Activated CD8-positive, alpha-beta memory T cell treated with anti-CD3 and anti-CD28 coated beads, Interleukin-2, amount 50 U/mL, for 48 hours (primary cell): ENCODE data around the gene ATL1.
"Not testable (repeated sequence)": the region's sequence is repeated elsewhere in the genome, so short reads cannot be mapped to it uniquely, and the experiment has no call there.

Source experiments
- DNase-seq: peaks from one replicate; pipeline ENCODE4 v3.0.0-alpha.2; 2020

ATL1 gene

DNA sequence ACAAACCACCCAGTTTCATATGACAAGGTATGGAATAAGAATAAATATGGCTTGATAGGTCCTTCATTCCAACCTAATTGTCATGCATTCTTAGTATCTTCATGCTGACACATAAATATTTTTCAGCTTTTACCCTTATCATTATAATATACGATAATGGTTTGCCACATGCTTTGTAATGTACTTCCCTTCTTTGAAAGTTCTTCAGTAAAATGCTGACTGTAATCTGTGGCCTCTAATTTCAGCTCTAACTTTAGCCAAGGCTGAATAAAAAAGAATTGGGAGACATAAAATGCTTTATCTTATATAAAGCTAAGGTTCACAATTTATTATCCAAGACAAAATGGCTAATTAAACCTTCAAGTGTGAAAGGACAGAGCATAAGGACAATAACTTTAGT, 24.9 kb upstream of the ATL1 start:
- DNase-seq = no peak

DNA sequence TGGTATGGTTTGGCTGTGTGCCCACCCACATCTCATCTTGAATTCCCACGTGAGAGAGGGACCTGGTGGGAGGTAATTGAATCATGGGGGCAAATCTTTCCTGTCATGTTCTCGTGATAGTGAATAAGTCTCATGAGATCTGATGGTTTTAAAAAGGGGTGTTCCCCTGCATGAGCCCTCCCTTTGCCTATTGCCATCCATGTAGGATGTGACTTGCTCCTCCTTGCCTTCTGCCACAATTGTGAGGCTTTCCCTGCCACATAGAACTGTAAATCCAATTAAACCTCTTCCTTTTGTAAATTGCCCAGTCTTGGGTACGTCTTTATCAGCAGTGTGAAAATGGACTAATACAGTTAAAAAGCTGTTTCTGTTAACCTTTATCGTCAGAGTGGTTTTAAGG, 21.9 kb upstream of the ATL1 start:
- DNase-seq = not testable (repeated sequence)

DNA sequence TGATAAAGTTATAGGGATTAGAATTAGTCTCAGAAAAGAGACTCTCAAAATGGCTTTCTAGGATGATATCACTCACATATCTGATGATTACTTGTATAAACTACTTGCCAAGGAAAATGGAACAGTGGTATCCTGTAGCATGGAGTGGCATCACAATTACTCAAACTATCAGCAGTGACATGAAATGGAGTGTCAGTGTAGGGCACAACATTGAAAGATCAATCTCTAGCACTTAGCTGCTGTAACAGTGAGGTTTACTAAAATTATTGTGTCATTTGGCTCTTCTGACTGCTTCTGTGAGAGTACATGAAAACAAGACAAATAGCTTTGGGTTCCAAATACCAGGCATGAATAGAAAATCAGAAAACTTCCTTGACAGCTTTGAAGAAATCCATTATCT, 20.9 kb upstream of the ATL1 start:
- DNase-seq = no peak

DNA sequence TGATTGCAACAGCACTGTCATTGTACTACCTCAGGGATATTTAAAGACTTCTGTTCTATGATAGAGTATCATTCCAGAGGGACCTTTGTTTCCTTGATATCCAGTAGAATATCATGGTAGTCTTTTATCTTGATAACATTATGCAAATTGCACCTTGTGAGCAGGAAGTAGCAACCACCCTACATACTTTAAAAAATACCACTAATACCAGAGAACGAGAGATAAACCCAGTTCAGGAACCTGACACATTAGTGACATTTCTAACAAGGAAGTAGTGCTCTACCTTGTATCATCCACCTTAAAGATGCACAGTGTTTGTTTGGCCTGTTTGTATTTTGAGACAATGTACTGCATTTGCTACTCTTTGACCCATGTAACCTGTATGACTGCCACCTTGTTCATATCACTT, 18.8 kb upstream of the ATL1 start:
- DNase-seq = no peak

DNA sequence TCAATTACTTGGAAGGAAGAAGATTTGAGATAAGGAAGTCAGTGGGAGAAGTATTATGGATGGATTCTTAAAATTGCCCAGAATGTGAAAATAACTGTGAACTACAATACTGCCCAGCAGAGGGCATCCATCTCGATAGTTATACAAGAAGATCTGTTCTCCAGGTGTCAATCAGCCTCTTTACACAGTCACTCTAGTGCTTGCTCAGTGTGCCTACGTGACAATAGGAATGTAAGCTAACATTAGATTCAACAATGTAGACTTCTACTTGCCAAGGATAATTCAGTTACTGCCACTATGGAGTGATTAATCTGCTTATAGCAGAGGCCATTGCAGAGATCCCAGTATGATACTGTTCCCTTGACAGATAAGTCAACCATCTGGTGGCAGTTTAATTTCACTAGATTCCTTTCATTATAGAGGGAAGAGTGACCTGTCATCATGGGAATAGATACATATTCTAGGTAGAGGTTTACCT, 17.0 kb upstream of the ATL1 start:
- no peak for DNase-seq

DNA sequence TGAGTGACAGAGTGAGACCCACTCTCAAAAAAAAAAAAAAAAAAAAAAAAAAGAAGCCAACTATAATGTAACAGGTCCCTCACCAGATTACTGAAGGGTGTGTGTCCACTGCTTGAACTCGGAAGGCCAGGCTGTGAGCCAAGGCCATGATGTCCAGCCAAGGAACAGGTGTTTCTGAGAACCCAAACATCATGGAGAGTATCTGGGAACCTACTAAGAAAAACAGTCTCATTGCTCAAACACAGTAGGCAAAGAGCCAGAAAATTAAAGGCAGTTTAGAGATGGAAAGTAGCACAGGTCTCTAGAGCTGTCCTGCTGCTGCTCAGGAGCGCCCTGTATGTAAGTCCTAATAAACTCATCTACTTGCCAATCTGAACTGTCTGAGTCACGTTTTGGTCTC, 15.0 kb upstream of the ATL1 start:
- DNase-seq = no peak

DNA sequence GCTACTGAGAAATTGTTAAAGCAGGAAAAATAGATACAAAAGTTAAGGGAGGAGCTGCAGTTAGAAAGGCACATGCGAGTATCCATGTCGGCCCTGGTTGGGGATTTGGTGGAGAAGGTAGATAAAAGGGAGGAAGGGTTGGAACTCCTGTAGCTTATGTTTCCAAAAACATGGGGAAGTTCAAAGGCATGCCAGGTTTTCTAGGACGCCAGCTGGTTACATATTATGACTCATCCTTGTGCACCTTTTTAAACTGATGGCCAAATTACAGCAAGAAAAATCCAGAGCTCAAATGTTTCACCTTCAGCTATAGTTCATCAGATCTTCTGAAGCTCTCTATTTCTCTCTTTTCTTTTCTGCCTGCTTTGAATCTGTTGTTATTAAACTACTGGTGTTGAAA, 14.3 kb upstream of the ATL1 start:
- DNase-seq = no peak

DNA sequence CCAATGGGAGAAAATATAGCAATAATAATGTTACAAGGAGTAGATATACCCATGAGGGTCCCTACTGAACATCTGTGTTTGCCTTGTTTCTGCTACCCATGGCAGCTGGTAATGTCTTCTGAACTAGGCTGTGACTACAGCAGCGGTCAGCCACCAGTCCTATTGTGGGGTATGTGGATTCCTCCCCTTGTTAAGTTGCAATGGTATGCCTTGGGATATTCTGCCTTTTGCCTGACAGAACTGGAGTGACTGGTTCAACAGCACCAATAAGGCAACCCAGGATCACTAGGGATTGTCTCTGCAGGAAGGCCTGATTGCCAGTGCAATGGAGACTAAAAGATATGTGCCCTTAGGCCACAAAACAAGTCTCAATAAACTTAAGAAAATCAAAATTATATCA, 9.7 kb upstream of the ATL1 start:
- DNase-seq = no peak

DNA sequence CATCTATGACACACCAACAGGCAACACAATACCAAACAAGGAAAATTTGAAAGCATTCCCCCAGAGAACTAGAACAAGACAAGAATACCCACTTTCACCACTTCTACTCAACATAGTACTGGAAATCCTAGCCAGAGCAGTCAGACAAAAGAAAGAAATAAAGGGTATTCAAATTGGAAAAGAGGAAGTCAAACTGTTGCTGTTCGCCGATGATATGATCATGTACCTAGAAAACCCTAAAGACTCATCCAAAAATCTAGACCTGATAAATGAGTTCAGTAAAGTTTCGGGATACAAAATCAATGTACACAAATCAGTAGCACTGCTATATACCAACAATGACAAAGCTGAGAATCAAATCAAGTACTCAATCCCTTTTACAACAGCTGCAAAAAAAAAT, 8.1 kb upstream of the ATL1 start:
- DNase-seq = no peak

DNA sequence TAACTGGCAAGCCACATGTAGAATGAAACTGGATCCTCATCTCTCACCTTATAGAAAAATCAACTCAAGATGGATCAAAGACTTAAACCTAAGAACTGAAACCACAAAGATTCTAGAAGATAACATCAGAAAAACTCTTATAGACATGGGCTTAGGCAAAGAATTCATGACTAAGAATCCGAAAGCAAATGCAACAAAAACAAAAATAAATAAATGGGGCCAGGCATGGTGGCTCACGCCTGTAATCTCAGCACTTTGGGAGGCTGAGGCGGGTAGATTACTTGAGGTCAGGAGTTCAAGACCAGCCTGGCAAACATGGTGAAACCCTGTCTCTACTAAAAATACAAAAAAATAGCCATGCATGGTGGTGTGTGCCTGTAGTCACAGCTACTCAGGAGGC, 7.1 kb upstream of the ATL1 start:
- not testable (repeated sequence) for DNase-seq

DNA sequence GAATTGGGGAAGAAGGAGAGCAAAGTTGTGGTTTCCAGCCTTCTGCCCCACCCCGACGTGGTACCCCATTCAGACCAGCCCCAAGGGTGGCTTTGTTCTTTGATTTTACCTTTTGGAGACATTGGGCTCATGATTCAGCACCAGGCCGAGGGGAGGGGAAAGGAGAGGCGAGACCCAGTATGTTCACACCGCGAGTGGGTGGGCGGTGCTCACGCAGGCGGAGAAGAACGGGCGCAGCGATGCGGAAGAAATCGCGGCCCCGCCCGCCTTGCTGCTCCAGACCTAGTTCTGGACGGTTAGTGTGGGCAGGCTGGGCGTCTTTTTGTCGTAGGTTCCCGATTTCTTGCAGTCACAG, 963 bp downstream of the ATL1 start:
- DNase-seq = peak; percentile 78

DNA sequence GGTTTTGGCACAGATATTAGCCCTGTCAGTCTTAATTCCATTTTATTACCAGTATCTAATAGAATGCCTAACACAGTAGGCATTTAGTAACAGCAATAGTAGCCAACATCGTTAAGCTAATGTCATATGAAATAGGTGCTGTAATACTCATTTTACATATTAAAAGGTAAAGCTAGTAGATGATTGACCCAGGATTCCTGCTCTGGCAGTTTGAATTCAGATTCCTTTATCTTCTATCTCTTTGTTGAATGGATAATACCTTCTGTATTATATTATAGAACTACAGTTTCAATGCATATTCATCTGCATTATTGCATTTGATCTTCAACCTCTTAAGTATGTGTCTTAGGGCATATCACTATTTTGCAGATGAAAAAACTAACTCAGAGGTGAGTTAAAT, 2.9 kb downstream of the ATL1 start:
- no peak for DNase-seq

DNA sequence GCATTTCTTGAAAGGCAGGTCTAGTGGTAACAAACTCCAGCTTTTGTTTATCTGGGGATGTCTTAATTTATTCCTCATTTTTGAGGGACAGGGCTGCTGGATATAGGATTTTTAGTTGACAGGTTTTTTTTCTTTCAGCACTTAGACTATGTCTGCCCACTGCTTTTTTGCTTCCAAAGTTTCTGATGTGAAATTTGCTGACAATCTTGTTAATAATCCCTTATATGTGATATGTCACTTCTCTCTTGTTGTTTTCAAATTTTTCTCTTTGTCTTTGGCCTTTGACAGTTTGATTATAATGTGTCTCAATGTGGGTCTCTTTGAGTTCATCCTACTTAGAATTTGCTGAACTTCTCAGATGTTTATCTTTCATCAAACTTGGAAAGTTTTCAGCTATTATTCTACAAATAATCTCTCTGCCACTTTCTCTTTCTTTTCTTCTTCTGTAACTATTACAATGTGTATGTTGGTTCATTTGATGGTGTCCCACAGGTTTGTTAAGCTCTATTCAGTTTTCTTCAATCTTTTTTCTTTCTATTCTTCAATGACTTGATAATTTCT, 9.8 kb downstream of the ATL1 start:
- no peak for DNase-seq

DNA sequence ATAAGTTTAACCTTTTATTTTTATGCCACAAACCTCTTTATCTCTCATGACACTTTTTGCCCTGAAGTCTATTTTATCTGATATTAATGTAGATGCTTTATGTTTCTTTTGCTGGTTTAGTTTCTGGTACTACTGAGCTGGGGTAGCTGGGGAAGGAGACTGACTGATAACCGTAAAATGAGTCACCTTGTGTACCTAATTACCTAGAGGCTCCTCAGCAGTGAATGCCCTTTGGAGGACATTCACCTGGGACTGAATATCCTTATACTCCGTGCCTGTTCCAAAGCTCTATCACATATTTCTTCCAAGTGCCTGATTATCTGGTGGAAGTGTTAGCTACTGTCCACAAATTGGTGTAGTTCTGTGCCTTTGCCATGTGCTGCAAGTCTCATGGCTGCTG, 13.9 kb downstream of the ATL1 start:
- DNase-seq = no peak

DNA sequence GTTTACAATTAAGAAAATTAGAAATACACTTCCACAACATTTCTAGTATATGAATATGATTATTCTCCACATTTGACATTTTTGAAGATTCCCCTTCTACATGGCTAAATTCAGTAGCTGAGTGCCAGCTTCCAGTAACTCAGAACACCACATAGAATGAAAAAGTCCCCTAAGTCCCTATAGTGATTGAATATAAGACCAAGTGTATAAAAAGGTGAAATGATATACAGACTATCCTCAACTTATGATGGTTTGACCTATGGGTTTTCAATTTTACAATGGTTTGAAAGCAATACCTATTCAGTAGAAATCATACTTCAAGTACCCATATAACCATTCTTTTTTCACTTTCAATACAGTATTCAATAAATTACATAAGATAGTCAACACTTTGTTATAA, 15.8 kb downstream of the ATL1 start:
- no peak for DNase-seq

DNA sequence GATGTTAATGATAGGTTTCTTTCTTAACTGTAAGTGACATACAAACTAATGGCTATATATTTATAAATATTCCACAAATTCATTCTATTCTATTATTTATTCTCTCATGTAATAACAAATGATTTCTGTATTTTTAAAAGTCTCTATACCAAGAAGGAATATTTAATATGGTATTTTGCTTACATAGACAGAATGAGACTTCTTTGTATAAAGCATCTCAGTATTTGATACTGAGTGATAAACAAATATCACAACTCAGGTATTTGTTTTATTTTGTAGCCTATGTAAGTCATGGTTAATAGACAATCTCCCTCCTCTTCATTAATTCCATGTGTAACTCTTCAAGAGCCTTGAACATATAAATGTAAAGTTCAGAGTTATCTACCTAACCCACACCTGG, 18.0 kb downstream of the ATL1 start:
- no peak for DNase-seq

DNA sequence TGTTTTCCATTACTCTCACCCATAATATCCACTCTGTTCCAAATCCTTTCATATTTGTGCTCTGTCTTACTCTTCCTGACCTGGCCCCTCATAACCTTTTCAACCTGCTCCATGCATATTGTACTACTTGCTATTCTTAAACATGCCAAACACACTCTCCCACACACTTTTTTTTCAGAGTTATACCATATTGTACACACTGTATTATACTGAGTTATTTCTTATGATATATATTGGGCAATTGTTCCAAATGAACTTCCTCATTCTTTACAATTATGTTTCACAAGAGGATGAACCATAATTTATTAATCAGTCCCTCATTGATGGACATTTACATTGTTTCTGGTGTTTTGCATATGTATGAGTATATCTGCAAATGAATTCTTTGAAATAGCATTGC, 18.5 kb downstream of the ATL1 start:
- no peak for DNase-seq

DNA sequence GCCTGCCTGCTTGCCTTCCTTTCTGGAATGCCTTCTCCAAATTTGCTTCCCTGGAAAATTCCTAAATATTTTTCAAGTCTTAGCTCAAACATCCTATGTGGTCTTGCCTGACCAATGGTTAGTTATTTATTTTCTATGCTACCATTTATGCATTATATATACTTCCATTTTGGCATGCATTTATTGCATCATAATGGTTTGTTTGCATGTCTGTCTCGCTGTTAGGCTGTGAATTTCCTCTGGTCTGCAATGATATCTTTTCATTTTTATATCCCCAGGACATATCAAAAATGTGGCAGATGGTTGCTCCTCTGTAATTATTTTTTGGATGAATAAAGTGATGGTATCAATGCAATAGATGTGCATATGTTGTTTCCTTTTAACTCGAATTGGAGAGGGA, 30.5 kb downstream of the ATL1 start:
- DNase-seq = no peak

DNA sequence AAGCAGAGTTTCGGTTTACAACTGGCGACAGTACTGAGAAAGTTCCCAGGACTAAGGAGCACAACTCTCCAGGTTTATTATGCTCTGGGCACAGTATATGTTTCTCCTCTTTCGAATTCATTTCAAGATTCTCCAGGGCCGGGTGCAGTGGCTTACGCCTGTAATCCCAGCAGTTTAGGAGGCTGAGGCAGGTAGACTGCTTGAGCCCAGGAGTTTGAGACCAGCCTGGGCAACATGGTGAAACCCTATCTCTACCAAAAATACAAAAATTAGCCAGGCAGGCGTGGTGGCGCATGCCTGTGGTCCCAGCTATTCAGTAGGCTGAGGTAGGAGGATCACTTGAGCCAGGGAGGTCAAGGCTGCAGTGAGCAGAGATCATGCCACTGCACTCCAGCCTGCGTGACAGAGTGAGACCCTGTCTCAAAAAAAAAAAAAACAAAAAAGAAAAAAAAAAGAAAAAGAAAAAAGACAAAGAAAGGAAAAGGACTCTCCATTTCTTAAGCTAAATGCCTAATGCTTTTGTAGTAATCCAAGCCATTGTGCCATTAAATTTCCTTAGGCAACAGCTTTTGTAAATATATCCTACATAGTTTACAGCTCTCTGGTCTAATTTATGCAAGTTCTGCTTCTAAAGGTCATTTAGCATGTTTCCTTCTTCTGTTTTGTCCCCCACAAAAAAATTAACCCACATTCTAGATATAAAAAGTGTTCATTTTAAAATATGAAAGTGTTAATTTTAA, 34.8 kb downstream of the ATL1 start:
- DNase-seq = no peak

DNA sequence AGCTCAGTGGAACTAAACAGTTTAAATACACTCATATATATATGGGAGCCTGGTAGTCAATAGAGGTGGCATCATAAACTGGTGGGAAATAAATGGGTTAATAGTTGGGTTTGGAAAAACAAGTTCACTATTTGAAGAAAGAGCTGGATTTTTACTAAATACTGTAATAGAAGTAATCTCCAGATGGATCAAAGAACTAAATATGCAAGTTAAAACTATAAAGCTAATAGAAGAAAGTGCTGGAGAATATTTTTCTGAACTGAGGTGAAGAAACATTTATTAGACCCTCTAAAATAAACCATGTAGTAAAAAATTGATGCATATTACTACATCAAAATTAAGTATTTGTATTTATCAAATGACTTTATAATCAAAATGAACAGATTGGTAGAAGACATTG, 38.8 kb downstream of the ATL1 start:
- no peak for DNase-seq

DNA sequence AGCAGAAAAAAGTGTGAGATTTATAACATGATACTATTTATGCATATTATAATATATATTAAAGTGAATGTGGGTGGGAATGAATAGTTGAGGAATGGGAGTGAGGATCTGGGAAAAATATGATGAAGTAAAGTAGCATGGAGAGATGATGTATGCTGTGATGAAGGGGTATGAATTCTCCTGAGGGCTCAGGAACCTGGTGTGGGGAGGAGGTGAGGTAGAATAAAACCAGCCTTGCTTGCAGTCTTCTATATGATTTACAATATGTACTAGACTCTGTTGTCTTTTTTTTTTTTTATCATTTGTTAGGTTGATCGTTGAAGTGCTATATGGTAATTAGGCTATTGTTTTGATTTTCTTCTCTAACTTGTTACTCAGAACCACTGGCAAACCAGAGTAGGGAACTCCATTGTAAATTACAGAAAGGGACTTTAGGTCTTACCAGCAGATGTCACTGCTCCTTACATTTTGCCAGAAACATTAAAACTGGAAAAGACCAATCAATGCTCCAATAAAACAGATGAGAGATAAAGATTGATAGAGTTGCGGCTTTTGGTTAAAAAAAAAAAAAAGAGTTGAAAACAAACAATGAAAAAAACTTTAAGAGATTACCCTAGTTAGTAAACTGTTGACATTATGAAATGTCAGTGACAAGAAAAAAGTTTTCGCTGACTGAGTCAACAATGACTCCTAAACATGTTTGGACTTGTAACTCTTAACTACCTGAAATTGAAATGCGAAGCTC, 39.9 kb downstream of the ATL1 start:
- DNase-seq = no peak

DNA sequence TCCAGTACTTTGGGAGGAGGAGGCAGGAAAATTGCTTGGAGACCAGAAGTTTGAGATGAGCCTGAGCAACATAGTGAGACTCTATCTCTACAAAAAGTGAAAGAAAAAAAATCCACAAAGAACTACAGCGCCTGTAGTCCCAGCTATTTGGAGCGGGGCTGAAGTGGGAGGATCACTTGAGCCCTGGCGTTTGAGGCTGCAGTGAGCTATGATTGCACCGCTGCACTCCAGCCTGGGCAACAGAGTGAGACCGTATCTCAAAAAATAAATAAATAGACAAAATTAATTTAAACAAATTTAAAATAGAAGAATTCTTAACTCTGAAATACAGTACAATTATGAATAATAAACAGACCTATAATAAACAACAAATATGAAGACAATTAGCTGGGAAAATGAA, 40.9 kb downstream of the ATL1 start:
- DNase-seq = no peak

DNA sequence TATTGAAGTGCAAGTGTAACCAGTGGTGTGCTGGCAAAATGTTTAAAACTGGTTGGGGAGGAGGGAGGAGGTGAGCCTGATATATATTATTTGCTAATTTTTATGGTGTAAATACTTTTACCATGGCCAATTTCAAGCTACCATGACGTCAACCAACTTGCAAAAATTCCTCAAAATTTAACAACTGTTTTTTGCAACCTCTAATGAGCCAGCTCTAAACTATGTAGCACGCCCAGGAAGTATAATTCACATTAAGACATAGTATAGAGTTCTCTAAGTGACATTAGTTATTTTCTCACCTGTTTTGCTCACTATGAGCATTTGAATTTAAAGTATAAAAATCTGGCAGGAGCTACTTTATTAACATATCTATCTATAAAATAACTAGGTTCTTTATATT, 41.4 kb downstream of the ATL1 start:
- no peak for DNase-seq

DNA sequence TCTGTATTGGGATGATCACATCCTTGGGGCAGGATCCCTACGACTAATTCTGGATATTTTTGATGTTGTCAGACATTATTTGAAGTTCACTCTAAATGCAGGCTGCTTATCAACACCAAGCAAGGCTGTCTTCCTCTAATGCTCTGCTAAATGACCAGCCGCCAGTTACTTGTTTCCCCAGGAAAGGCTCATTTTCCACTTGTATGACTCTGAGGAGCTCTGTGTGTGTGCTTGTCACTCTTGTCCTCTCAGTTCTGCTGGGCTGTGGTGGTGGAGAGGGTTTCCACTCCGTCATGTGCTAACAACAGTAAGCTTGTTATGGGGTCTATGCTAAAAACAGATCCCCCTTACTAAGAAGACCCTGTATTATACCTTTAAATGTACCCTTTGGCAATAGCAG, 42.1 kb downstream of the ATL1 start:
- no peak for DNase-seq

DNA sequence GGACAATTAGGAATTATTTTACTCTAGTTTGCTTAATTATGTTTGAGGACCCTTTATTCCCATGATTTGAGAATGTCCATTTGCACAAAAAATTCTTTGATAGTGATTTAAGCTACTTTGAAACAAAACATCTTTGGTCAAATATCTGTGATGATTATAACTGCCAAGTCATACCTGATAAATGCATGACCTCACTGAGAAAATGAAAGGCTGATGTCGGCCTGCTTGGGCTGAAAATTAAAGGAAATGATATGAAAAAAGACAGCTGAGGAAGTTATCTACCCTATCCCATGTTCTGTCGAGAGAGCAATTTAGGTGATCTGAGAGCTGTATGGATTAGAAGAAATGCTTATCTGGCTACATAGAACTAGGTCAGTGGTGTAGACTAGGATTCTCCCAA, 43.6 kb downstream of the ATL1 start:
- no peak for DNase-seq
